ENCODE data around the gene C2orf42.
"Not testable (repeated sequence)": the region's sequence is repeated elsewhere in the genome, so short reads cannot be mapped to it uniquely, and the experiment has no call there.

The C2orf42 gene

GRCh38 chr2:70102323-70102905 lies 88.4 kb downstream of the C2orf42 start:
- DNase-seq (ENCODE audit: low spot score): not testable (repeated sequence)

GRCh38 chr2:70101686-70102085 lies 89.1 kb downstream of the C2orf42 start:
- not testable (repeated sequence) for DNase-seq (ENCODE audit: low spot score)

DNA sequence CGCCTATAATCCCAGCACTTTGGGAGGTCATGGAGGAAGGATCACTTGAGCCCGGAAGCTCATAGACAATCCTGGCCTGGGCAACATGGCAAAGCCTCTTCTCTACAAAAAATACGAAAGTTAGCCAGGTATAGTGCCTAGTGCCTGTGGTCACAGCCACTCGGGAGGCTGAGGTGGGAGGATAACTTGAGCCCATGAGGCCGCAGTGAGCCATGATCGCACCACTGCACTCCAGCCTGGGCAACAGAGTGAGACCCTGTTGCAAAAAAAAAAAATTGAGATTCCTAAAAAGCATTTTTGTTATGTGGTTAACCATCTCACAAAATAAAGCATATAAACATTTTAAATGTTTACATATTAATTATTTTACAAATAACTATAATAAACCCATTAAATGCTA lies 89.6 kb downstream of the C2orf42 start:
- DNase-seq (ENCODE audit: low spot score): no peak
